ENCODE results near the gene MRGPRG. TPM values are rescaled to one million over a fixed set of nuclear protein-coding genes. Genes with fewer than 3 reads are reported as not detected.
A peak's percentile ranks its signal among the peaks of the same experiment; 100 is the strongest.

The MRGPRG gene
- total RNA-seq, 3 donors from 2014 or later = not detected

DNA sequence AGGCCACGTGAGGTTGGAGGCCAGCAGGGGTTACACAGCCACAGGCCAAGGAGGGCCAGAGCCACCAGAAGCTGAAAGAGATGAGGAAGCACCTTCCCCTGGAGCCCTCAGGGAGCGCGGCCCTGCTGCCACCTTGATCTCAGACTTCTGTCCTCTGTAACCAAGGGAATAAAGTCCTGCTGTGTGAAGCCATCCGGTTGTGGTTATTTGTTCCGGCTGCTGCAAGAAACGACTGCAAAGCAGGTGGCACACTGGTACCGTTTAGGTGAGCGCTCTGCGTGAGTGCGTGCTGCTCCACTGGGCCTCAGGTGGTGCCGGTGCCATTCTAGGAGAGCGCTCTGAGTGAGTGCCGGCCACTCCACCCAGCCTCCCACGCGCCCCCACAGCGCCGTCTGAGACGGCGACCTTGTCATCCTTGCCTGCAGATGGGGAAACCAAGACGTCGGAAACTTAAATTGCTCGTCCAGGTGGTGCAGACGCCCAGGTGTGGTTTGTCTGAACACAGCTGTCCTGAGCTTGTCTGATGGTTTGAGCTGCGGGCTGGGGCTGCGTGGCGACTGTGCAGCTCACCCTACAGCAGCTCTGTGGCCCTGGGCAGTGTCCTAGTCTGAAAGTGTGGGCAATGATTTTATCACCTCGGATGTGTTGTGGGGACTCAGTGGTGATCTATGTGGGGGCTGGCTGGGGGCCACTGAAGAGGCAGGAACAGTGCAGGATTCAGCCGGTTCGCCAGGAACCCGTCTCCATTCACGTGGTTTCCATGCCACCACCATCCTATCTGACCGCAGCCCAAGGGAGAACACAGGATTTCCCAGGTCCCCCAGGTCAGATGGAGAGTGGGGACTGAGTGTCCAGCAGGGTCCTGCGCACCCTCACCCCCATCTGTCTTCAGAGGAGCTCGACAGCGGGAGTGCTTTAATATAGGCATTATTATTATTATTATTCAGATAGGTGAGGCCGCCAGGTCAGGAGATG is 4.6 kb upstream of the MRGPRG start:
- no peaks in the 10 kb centered on the region for H3K4me1 ChIP-seq (ENCODE audit: low read depth)
- no peaks in the 10 kb centered on the region for H3K36me3 ChIP-seq (ENCODE audit: low read depth)
- no peak for TF ChIP-seq CTCF (IDR thresholded peaks at IDR 0.05)
- ATAC-seq (no peak), DNase-seq (peak in 1 of 3 donors; percentile 14)
- intact Hi-C loops (cut with DNase I, micrococcal nuclease) = no loop called here
- no peaks in the 10 kb centered on the region for H3K9me3 ChIP-seq
- no peak overlapping the region for H3K4me3 ChIP-seq

DNA sequence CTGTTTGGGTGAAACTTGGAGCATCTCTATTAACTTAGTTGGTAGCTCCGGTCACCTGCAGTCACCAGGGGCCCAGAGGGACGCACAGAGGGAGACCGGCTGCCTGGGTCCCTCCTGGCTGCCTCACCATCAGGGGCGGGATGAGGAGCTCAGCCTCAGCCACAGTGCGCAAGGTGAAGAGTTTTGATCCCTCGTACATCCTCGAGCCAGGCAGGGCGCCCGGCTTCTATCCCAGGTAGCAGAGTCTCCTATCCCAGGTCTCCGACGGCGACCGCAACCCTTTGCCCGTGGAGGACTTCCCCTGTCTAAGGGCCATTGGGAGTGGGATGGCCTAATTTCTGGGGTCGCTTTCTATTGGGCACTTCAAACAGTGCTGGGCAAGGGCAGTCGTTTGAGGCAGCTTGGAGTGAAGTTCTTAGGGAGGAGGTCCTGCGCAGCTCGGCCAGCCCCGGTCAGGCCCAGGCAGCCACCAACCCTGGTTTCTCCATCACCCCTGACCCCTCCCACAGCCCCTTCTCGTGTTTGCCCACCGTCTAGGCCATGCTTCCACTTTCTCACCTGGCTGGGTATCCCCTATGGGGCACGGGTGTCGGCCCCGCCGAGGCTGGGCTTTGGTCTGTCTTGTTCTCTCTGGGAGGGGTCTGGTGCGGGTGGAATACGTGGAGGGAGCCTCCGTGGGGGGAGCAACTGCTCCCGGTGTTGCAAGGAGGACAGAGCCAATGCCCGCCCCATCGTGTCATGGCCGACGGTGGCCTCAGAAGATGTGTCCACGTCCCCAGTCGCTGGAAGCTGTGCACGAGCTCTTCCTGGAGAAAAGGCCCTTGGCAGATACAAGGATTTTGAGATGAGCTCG is 3.6 kb upstream of the MRGPRG start:
- Histone ChIP-seq H3K4me1 (ENCODE audit: low read depth) (no peaks in the 10 kb centered on the region), H3K4me3 (no peak overlapping the region), H3K36me3 (ENCODE audit: low read depth) (no peaks in the 10 kb centered on the region), H3K9me3 (no peaks in the 10 kb centered on the region)
- ATAC-seq (no peak), DNase-seq (no peak)
- TF ChIP-seq CTCF (IDR thresholded peaks at IDR 0.05) = no peak
- intact Hi-C loops (cut with DNase I, micrococcal nuclease) = no loop called here

DNA sequence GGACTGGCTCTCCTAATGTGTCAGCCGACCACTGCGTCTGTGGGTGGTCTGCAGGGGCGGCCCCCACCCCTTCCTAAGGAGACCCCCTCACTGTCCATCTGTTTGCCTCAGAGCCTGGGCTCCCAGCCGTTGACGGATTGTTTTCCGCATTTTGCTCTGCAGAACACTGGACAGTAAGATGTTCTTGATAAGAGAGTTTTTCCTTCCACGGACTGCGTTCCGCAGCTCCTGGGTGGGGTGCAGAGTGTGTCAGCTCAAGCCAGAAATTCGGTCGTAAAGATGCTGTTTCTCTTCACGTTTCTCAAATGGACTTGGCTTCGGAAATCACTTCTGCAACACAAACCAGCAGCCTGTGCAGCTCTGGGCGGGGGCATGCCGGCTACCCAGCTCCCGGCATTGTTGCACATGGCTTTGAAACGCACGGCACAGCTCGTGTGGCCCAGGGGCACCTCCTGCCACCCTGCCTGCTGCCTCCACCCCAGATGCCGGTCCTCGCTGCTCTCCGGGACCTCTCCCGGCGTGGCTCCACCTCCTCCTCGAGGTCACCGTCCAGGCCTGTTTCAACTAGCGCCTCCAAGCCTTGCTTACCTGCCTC is 2.9 kb upstream of the MRGPRG start:
- no peak for ATAC-seq
- Histone ChIP-seq H3K9me3 (no peaks in the 10 kb centered on the region), H3K4me3 (no peak overlapping the region), H3K36me3 (ENCODE audit: low read depth) (no peaks in the 10 kb centered on the region), H3K4me1 (ENCODE audit: low read depth) (no peaks in the 10 kb centered on the region)
- DNase-seq = no peak
- intact Hi-C loops (cut with DNase I, micrococcal nuclease) = no loop called here
- TF ChIP-seq CTCF (IDR thresholded peaks at IDR 0.05) = no peak

DNA sequence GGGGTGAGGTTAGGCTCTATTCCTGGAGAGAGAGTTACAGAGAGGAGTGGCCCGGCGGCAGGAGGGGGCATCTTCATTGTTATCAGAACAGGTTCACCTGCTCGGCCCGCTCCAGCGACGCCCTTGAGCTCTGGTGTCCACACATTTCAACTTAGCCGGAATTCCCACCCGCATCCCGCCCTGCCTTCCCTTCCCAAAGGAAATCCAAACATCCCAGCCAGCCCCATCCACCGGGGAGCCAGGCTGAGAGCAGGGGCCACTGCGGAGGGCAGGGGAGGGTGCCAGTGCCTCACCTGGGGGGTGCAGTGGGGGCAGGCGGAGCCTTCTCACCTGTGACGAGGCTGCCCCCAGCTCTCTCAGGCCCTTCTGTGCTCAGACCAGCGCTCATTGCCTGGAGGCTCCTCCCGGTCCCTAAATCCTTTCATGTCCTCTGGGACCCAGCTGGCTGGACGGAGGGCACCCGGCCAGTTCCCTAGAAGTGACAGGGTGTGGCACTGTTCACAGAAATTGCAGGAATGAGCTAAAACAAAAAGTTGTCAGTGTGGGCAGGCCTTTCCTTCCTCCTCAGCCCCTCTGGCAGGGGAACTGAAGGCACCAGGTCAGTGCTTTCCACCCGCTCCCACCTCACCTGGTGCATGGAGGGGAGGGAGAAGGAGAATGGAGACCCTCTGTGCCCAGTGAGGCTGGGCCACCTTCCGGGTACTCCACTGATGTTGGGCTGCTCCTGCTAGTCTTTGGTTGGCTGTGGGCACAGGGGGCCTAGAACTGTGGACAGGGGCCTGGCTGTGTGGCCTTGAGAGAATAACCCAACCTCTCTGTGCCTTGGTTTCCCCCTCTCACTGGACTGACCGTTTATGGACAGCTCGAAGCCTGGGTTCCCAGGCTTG is 2.2 kb upstream of the MRGPRG start:
- Histone ChIP-seq H3K36me3 (ENCODE audit: low read depth) (no peaks in the 10 kb centered on the region), H3K4me1 (ENCODE audit: low read depth) (no peaks in the 10 kb centered on the region), H3K4me3 (no peak overlapping the region), H3K9me3 (no peaks in the 10 kb centered on the region)
- no peak for TF ChIP-seq CTCF (IDR thresholded peaks at IDR 0.05)
- no peak for ATAC-seq
- DNase-seq = peak in 1 of 3 donors; percentile 35
- intact Hi-C loops (cut with DNase I, micrococcal nuclease) = no loop called here

GRCh38 chr11:3220101-3220500 is 1.5 kb upstream of the MRGPRG start:
- H3K4me3 ChIP-seq = no peak overlapping the region
- intact Hi-C loops (cut with DNase I, micrococcal nuclease) = no loop called here
- H3K4me1 ChIP-seq (ENCODE audit: low read depth) = no peaks in the 10 kb centered on the region
- no peak for ATAC-seq
- no peak for TF ChIP-seq CTCF (IDR thresholded peaks at IDR 0.05)
- no peaks in the 10 kb centered on the region for H3K36me3 ChIP-seq (ENCODE audit: low read depth)
- H3K9me3 ChIP-seq = no peaks in the 10 kb centered on the region
- DNase-seq = peak in 1 of 3 donors; percentile 47
